GM18870 (cell line): ENCODE results near the gene TIPARP.
A peak's percentile ranks its signal among the peaks of the same experiment; 100 is the strongest.
"Not testable (repeated sequence)": the region's sequence is repeated elsewhere in the genome, so short reads cannot be mapped to it uniquely, and the experiment has no call there.

ENCODE experiments used
- ATAC-seq: cut with Tn5 transposase; IDR thresholded peaks from one replicate; pipeline ENCODE4 v1.9.1; 2021; ENCODE audit warnings: moderate library complexity; ENCODE audit not compliant: unreplicated experiment

The TIPARP gene

DNA sequence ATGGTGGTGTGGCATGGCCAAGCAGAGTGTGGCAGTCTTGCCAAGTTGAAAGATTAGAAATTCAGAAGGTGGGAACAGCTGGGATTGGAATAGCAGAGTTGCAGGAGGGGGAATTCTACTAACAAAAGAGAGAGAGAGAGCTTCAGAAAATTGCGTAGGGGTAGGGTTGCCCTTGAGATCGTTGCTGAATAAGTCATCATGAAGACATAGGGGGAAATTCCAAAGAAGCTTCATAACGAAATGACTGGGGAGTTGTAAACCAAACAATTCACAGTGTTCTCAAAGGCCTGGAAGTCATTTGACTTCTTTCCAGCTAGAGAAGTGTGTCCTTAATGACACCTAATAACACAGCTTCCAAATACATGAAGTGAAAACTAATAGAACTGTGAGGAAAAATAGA, 26.3 kb upstream of the TIPARP start:
- ATAC-seq: no peak

DNA sequence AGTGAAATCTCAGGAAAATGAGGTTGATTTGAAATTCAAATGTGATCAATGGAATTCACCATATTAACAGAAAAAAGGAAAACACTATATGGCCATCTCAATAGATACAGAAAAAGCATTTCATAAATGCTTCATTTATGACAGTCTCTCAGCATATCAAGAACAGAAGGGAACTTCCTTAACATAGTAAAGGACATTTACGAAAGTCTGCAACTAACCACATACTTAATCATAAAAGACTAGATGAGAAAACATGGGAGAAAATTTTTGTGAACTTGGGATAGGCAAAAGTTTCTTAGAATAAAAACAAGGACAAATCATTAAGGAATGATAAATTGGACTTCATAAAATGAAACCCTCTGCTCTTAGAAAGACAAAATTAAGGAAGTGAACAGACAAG, 24.7 kb upstream of the TIPARP start:
- no peak for ATAC-seq

DNA sequence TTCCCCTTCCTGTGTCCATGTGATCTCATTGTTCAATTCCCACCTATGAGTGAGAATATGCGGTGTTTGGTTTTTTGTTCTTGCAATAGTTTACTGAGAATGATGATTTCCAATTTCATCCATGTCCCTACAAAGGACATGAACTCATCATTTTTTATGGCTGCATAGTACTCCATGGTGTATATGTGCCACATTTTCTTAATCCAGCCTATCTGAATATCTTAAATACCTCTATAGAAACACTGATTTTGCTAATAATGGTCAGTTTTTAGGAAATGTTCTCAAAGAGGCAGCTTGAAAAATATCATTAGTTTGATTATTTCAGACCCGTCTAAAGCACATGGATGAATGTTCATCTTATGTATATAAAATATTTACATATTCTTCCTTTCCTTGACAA, 21.7 kb upstream of the TIPARP start:
- ATAC-seq: not testable (repeated sequence)

DNA sequence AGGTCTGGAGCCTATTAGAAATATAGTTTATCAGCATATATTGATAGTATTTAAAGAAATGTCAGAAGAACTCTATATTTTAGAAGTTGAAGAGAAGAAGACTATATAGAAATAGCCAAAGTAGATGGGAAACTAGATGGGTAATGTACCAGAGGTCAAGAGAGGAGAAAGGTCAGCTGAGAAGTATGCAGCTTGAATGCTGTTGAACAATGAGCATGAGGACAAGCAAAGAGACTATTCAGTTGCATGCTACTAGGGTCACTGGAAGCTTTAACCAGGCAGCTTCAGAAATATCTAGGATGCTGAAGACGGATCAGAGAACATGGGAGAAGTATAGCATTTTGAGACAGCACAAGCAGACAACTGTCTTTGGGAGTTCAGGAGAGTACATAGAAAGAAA, 19.6 kb upstream of the TIPARP start:
- ATAC-seq: no peak

DNA sequence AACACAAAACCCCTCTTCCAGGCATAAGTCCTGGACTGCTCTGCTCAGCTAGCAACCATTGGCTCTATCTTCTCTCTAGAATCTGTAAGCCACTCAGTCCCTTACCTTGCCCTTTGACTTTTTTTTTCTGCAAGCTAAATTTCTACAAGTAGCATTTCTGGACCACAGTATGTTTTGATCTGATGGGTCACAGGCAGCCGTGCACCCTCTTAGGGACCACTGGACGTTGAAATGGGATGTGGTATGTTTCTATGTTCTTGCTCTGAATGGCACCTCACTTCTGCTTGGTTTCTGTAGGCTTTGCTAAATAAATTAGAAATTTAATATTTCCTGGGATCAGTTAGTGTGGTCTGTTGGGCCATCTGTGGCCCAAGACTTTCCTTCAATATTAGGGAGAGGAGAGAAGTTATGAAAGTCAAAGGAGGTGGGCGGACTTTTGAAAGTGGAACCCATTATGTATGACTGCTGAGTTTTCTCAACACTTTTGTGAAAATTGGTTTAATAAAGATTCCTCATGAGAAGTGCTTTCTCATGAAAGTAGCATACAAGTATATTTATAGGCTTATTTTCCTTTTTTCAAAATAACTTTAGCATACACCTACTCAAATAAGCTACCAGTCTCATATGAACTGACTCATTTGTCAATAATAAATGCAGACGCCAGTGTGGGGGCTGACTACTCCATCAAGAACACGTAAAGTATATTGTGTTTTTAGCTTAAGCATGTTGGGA, 18.4 kb upstream of the TIPARP start:
- ATAC-seq: peak; percentile 68

DNA sequence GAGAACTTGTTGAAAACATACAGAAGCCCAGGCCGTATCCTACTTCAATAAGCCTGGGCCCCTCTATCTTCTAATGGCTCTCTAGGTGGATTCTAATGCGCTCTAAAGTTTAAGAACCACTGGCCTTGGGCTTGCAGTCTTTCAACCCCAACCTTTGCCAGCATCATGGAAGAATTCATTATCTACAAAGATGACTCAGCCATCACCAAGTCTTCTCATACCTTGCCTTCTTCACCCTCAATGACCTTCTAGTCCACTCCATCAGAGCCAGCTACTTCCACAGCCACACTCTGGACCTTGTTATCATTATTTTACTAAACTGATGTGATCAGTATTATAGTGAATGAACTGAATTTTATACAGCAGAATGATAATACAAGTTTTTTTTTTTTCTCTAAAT, 16.9 kb upstream of the TIPARP start:
- ATAC-seq: no peak

DNA sequence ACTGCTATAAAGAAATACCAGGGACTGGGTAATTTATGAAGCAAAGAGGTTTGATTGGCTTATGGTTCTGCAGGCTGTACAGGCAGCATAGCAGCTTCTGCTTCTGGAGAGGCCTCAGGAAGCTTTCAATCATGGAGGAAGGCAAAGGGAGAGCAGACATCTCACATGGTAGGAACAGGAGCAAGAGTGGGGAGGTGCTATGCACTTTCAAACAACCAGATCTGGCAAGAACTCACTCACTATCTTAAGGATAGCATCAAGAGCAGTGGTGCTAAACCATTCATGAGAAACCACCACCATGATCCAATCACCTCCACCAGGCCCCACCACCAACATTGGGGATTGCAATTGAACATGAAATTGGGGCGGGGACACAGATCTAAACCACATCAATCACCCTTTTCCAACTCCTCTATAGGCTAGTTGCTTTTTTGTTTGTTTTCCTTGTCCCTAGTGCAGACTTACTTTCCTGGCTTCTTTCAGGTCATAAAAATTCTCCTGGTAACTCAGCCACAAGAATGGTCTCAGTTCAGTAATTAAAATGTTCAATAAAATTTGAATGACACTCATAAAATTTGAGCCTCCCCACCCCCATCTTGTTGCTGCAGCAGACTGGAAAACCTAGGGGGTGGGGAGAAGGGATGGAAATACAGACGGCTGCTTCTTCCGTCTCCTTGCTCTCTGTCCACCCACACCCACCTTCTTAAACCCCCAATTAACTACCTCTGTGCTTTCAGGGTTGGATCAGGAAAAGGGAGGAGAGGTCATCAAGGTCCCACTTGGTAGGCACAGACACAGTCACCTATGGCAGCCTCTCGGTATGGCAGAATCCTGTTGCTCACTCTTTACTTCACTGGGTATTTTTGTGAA, 16.3 kb upstream of the TIPARP start:
- ATAC-seq: no peak

DNA sequence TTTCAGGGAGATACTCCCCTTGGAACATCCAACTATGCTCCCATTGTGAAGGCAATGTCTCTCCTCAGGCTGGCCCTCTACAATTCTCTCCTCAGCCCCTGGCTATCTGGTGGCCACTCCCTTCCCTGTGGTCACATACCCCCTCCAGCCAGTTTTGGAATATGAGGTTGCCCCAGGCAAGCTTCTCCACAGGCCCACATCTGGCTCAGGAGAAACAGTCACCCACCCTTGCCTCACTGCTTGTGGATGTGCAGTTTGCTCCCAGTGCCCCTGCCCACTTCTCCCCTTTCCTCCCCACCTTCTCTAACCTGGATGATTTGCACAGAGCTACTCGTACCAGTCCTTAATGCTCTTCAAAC, 15.7 kb upstream of the TIPARP start:
- ATAC-seq: no peak

DNA sequence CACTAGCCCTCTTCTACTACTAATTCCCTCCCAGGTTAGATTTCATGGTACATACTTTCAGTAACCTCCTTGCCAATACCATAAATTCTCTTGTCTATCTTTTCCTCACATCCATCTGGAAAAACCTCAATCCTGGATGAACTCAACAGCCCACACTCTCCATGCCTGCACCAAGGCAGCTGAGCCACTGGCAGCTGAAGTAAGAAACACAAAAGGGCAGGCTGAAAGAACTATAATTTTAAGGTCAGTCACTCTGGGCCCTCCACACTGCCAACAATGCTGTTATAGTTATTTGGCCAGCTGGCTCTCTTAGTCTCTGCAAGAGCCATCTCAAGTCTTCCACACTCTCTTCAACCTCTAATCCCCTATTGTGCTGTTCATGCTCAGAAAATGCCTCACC, 15.1 kb upstream of the TIPARP start:
- no peak for ATAC-seq

DNA sequence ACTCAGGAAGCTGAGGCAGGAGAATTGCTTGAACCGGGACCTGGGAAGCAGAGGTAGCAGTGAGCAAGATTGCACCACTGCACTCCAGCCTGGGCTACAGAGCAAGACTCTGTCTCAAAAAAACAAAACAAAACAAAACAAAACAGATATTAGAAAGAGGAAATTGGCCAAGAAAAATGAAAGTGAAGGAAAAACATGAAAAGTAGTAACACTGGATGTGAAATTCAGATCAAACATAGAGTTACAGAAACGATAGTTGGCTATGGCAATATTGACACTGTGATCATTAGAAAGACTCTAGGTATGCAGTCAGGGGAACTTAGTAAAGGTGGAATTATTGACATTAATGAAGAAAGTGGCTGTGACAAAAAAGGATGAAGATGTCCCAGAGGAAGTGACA, 13.2 kb upstream of the TIPARP start:
- no peak for ATAC-seq

DNA sequence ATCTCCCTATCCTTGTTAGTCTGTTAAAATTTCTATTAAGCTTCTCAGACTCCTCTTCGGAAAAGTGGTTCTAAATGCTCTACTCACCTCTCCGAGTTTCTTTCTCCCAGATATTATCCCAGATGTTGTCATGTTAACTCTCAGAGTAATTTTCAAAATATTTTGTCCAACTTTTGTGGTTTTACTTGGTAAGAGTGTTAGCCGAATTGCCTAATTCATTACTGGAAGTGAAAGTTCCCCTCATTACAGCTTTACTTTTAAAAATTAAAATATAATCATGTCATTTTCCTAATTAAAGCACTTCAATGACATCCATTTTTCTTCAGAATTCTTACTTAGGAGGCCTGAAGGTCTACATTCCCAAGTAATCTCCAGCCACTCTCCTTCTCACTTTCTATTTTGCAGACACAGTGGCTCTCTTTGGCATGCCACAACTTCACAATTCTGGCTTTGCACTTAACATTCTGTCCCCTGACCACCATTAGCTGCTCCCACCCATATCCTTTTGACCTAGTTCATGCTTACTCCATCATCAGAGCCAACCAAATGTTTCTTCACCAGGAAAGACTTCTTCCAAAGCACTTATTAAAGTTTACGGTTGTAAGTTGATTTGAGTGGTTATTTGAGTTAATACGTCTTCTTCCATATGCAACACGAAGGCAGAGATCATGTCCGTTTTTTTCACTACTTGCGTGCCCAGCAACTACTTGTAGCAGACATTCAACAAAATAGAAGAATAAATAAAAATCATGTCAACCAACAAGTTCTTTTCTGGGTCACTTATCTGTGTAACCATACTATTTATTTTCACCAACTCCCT, 10.2 kb upstream of the TIPARP start:
- peak; percentile 7 for ATAC-seq

DNA sequence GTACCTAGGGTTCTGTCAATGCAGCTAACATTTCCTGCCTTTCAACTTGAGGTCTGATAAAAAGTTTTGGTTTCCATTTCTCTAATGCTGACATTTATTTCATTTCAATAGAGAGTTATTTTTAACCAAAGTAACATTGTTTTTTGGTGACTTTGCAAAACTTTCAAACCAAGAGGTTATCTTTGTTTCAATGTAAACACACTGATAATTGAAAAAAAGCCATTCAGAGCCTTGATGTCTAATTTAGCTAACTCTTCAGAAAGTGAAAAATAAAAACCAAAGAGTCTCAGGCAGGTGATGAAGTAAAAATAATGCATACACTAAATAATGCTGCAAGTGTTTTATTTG, 9.6 kb upstream of the TIPARP start:
- peak; percentile 68 for ATAC-seq

DNA sequence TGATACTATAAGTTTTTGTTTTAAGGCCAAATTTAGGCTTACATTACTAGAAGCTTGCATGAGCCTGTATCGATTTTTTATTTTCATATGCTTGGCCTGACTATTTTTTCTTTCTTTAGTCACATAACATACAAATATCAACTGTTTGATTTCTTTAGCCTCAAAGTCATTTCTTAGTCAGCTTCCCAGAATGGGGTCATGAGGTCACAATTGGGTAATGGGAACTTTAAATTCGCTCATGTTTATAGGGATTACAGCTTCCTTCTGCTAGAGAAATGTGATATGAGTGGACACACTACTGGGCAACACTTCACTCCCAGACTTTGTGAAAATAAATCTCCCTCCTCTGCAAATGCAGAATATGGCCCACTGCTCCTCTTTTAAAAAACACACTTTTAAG, 9.1 kb upstream of the TIPARP start:
- no peak for ATAC-seq

DNA sequence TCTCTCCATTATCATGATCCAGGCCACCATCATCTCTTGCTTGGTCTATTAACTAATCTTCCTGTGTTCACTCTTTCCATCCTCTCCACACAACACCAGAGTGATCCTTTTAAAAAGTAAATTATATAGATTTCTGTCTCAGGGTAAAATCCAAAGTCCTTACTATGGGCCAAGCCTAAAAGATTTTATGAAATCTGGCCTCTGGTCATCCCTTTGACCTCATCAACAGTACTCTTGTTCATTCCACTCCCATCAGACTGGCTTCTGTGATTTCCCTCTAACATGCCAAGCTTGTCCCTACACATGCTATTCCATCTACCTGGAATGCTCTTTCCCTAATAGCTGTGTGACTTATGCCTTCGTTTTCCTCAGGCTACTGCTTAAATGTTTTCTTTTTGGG, 8.3 kb upstream of the TIPARP start:
- no peak for ATAC-seq

DNA sequence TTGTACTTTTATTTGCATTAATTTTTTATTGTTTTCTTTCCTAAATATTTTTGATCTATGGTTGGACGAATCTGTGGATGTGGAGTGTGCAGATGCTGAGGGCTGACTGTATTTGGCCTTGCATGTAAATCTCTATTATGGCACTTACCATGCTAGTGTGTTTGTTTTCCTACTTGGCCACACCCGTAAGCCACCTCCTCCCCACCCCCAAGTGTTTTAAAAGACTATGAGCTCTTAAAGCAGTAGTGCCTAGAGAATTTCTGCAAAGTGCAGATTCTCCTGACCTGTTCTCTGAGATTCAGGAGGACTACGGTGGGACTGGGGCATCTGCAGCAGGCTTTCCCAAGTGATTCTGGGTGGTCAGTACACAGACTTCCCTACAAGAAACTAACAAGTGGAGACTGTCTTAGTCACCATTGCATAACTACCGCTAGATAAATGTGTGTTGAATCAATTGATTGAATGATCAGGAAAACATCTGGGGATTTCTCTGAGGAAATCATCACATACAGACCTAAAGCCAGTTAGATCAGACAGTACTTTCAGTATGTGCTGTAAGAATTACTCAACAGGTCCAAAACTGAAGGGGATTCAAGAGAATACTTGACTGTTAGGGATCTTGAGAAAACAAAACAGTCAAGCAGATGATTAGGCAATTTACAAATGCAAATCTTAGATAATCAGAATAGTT, 6.2 kb upstream of the TIPARP start:
- no peak for ATAC-seq

DNA sequence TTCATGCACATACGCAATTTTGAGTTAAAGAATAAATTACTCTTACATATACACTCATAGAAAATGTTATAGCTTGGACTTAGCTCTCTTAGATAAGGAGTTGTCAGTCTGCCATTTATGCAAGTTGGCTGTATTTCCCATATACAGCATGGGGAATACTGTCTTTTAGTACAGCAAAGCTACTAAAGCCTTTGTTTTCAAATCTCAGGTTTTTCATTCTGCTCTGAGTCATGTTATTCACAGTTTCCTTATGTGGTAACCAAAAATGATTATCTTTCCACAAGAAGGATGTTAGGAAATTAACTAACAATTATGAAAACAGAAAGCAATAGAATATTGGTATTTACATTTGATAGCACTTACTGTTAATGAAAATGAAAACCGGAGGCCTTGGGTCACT, 4.3 kb upstream of the TIPARP start:
- ATAC-seq: no peak

DNA sequence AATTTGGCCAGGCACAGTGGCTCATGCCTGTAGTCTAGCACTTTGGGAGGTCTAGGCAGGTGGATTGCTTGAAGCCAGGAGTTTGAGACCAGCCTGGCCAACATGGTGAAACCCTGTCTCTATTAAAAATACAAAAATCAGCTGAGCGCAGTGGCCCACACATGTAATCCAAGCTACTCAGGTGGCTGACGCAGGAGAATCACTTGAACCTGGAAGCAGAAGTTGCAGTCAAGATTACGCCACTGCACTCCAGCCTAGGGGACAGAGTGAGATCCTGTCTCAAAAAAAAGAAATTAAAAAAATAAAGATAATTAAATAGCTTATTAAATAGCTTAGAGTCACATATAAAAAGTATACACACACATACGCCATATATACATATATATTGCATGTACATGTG, 3.7 kb upstream of the TIPARP start:
- no peak for ATAC-seq

DNA sequence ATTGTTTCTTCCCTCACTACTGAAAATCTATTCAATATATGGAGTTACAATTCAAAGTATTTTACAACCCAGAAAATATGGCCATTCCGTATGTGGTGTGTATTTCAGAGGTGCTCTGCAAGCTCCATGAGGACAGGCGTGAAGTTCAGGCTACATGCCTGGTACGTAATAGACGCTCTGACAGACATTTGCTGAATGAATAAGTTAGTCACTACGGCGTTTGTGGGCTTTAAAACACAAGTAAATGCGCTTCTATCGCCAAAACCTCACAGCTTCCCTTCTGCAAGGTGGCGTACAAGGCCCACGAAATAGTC, 701 bp upstream of the TIPARP start:
- ATAC-seq: no peak

DNA sequence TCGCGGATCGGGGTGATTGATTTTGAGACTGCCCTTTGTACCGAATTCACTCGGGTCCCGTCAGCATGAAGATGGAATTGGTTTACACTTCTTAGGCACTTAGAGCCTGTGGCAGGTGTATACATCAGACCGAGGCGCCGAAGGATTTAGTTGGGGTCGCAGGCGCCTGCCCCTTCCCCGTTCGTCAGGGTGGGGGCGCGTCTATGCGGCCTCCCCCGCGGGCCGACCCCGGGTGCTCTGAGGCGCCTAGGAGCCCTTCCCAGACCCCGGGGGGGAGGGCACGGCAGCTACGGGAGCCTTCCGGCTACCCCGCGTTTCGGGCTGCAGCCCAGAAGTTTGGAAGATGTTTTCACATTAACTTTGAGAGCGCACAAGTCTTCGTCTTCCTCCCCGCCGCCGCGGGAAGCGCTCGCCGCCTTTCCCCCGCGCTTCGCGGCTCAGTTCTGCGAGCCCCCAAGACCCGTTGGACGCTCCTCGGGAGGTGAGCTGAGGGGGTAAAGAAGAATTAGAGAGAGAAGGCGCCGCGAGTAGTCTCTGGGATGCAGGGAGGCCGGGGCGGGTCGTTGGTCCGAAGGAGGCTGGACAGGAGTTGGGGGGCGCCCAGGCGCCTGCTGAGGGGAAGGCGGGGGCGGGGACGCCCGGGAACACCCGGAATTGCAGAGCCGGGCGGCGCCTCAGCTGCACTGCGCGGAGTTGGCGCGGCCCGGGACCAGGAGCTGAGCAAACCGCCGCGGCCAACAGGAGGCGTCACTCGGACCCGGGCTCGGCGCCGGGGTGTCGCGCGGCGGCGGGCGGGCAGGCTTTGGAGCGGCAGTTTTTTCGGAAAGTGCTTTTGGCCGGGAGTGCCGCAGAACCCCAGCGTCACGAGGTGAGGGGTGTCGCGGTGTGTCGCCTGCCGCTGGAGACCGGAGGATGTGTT, 780 bp downstream of the TIPARP start:
- no peak for ATAC-seq
